Endothelial cell of umbilical vein (primary cell): ENCODE data around the gene DGKI.
A peak's percentile ranks its signal among the peaks of the same experiment; 100 is the strongest.

Experiments used
- CTCF ChIP-seq, 2 donors: IDR thresholded peaks; 1 replicate in 1 of 2; 2 replicates in 1 of 2; pipeline ENCODE4 v1.5.1; 2011; ENCODE audit warnings: low read length in 2 of 2, mild to moderate bottlenecking in 2 of 2, moderate library complexity in 2 of 2, control low read depth in 1 of 2, inconsistent platforms in 1 of 2, low read depth in 1 of 2; ENCODE audit not compliant: insufficient read depth in 1 of 2; ENCODE audit errors: extremely low read depth in 1 of 2
- EZH2 ChIP-seq: IDR thresholded peaks from 2 replicates; pipeline ENCODE4 v1.6.1; 2012; ENCODE audit warnings: borderline replicate concordance, low read depth, mild to moderate bottlenecking, moderate library complexity, low read length, inconsistent platforms; ENCODE audit not compliant: severe bottlenecking
- FOS ChIP-seq: IDR thresholded peaks from 2 replicates; pipeline ENCODE4 v1.6.1; 2011; ENCODE audit warnings: mild to moderate bottlenecking, low read length, moderate library complexity, borderline replicate concordance; ENCODE audit not compliant: insufficient read depth
- GATA2 ChIP-seq: IDR thresholded peaks from 2 replicates; pipeline ENCODE4 v1.7.0; 2011; ENCODE audit warnings: low read depth, mild to moderate bottlenecking, moderate library complexity, mixed read lengths, low read length; ENCODE audit not compliant: insufficient read length, insufficient read depth
- MYC ChIP-seq: IDR thresholded peaks from one replicate; pipeline ENCODE4 v1.6.1; 2011; ENCODE audit warnings: mild to moderate bottlenecking, low read depth, low read length
- POLR2A ChIP-seq: IDR thresholded peaks from 2 replicates; pipeline ENCODE4 v1.6.1; 2012; ENCODE audit warnings: low read depth, mild to moderate bottlenecking, control low read depth, low read length
- POLR2AphosphoS5 ChIP-seq: IDR thresholded peaks from 2 replicates; pipeline ENCODE4 v1.6.1; 2012; ENCODE audit warnings: low read depth, mild to moderate bottlenecking, control low read depth, low read length, moderate library complexity; ENCODE audit not compliant: insufficient read depth

- TF ChIP-seq CTCF (IDR thresholded peaks at IDR 0.05; ENCODE audit: extremely low read depth in 1 of 2, insufficient read depth in 1 of 2, low read depth in 1 of 2, low read length in 2 of 2) (no peak), POLR2AphosphoS5 (no peak), POLR2A (no peak), MYC (no peak), EZH2 (no peak), GATA2 (no peak), FOS (peak; percentile 72)
Observed at GRCh38 chr7:137774793-137775201, 72.0 kb downstream of the DGKI start.
